Neuronal stem cell (in vitro differentiated cells): ENCODE data around the gene PRLHR.

Experiments used
- DNase-seq: peaks from one replicate; pipeline ENCODE4 v3.0.0-alpha.2; 2013; ENCODE audit warnings: low spot score
- H2AFZ ChIP-seq: one replicate; pipeline ENCODE4 v1.6.1; 2013; ENCODE audit warnings: mild to moderate bottlenecking, low read length, inconsistent platforms
- H2AK5ac ChIP-seq: 2 replicates; pipeline ENCODE4 v1.6.1; 2013; ENCODE audit warnings: low read depth, mild to moderate bottlenecking, inconsistent platforms, low read length, moderate library complexity, mixed read lengths
- H2BK120ac ChIP-seq: 2 replicates; pipeline ENCODE4 v1.6.1; 2013; ENCODE audit warnings: low read depth, mild to moderate bottlenecking, inconsistent platforms, low read length, moderate library complexity, mixed read lengths
- H2BK12ac ChIP-seq: one replicate; pipeline ENCODE4 v1.6.1; 2013; ENCODE audit warnings: low read length, inconsistent platforms
- H2BK15ac ChIP-seq: 2 replicates; pipeline ENCODE4 v1.6.1; 2013; ENCODE audit warnings: mild to moderate bottlenecking, low read length, inconsistent platforms, mixed read lengths
- H2BK5ac ChIP-seq: one replicate; pipeline ENCODE4 v1.6.1; 2013; ENCODE audit warnings: inconsistent platforms, mild to moderate bottlenecking, low read length, moderate library complexity
- H3K14ac ChIP-seq: one replicate; pipeline ENCODE4 v1.6.1; 2013; ENCODE audit warnings: low read length, inconsistent platforms
- H3K18ac ChIP-seq: 2 replicates; pipeline ENCODE4 v1.6.1; 2013; ENCODE audit warnings: low read length, inconsistent platforms
- H3K23ac ChIP-seq: 2 replicates; pipeline ENCODE4 v1.6.1; 2013; ENCODE audit warnings: low read depth, mild to moderate bottlenecking, mixed read lengths, low read length, inconsistent platforms; ENCODE audit not compliant: poor library complexity
- H3K27ac ChIP-seq: replicated peaks from 3 replicates; pipeline ENCODE4 v1.5.1; 2013; ENCODE audit warnings: low read length, inconsistent platforms
- H3K27me3 ChIP-seq, 3 experiments: 2 replicates each; pipeline ENCODE4 v1.6.1; 2013; ENCODE audit warnings: low read length in 3 of 3, mild to moderate bottlenecking in 2 of 3, inconsistent platforms in 1 of 3, low read depth in 1 of 3, mixed read lengths in 1 of 3, moderate library complexity in 1 of 3; ENCODE audit not compliant: control insufficient read depth in 3 of 3, insufficient read depth in 3 of 3
- H3K36me3 ChIP-seq, 2 donors: replicated peaks in 1 of 2; 2 replicates each; pipeline ENCODE4 v1.6.1; 2013; ENCODE audit warnings: low read length in 2 of 2; ENCODE audit not compliant: control insufficient read depth in 2 of 2, insufficient read depth in 2 of 2
- H3K4ac ChIP-seq: 2 replicates; pipeline ENCODE4 v1.6.1; 2013; ENCODE audit warnings: inconsistent platforms, mild to moderate bottlenecking, low read length, moderate library complexity
- H3K4me1 ChIP-seq, 2 donors: 1 replicate in 1 of 2; 2 replicates in 1 of 2; pipeline ENCODE4 v1.6.1; 2013; ENCODE audit warnings: low read length in 2 of 2, low read depth in 1 of 2; ENCODE audit not compliant: control insufficient read depth in 2 of 2, insufficient read depth in 1 of 2
- H3K4me2 ChIP-seq: one replicate; pipeline ENCODE4 v1.6.1; 2013; ENCODE audit warnings: mild to moderate bottlenecking, low read length, inconsistent platforms; ENCODE audit not compliant: insufficient read depth, poor library complexity, severe bottlenecking
- H3K4me3 ChIP-seq, 2 donors: 2 replicates each; pipeline ENCODE4 v1.5.1; 2013; ENCODE audit warnings: low read length in 2 of 2, mild to moderate bottlenecking in 2 of 2, inconsistent platforms in 1 of 2, moderate library complexity in 1 of 2
- H3K79me1 ChIP-seq: one replicate; pipeline ENCODE4 v1.6.1; 2013; ENCODE audit warnings: low read depth, mild to moderate bottlenecking, inconsistent platforms, low read length, moderate library complexity
- H3K9ac ChIP-seq: one replicate; pipeline ENCODE4 v1.6.1; 2013; ENCODE audit warnings: mild to moderate bottlenecking, low read depth, low read length, inconsistent platforms; ENCODE audit not compliant: poor library complexity
- H3K9me3 ChIP-seq, 2 donors: replicated peaks in 1 of 2; 2 replicates each; pipeline versions ENCODE3 to v1.6.1; 2013; ENCODE audit warnings: low read length in 2 of 2, mild to moderate bottlenecking in 2 of 2, inconsistent platforms in 1 of 2, low read depth in 1 of 2, mixed read lengths in 1 of 2, moderate library complexity in 1 of 2; ENCODE audit not compliant: control insufficient read depth in 2 of 2, insufficient read depth in 1 of 2
- H4K8ac ChIP-seq: one replicate; pipeline ENCODE4 v1.6.1; 2013; ENCODE audit warnings: low read depth, mild to moderate bottlenecking, inconsistent platforms, low read length, moderate library complexity
- H4K91ac ChIP-seq: one replicate; pipeline ENCODE4 v1.6.1; 2013; ENCODE audit warnings: low read length, low read depth, mild to moderate bottlenecking, inconsistent platforms; ENCODE audit not compliant: poor library complexity
- WGBS, 2 donors: extraction: QIAGEN DNeasy Blood & Tissue Kit; methylation state at CpG; one replicate each; pipeline ENCODE4 v1.1.7; 2013; ENCODE audit warnings: missing lambda C conversion rate in 2 of 2, mixed read lengths in 1 of 2; ENCODE audit not compliant: insufficient read length in 2 of 2, insufficient replicate concordance in 1 of 2; ENCODE audit errors: extremely low coverage in 2 of 2; 5-methylcytosine and 5-hydroxymethylcytosine counted together

The PRLHR gene

DNA sequence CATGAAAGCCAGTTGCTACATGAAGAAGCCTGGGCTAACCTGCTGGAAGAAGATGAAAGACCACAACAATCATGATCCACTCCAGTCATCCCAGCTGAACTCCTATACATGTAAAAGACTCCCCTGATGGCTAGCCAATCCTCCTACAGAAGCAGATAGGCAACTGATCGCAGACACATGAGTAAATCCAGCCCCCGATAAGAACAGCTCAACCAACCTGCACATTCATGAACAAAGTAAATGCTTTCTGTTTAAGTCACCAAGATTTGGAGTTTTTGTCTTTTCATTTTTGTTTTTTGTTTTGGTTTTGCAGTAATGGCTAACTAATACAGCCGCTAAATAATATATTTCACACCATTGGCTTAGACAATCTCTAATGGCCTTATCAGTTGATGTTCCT lies 53.7 kb downstream of the PRLHR start:
- no peak for DNase-seq
- H3K27ac ChIP-seq: no peak overlapping the region
- no peaks in the 10 kb centered on the region for H3K9me3 ChIP-seq
- H3K14ac ChIP-seq: no peak overlapping the region
- no peak overlapping the region for H2BK15ac ChIP-seq
- H3K36me3 ChIP-seq: no peaks in the 10 kb centered on the region
- H3K79me1 ChIP-seq: no peaks in the 10 kb centered on the region
- H3K27me3 ChIP-seq: peaks cover 0 to 4% (median 0%) of the 10 kb centered on the region in 3 experiments
- H2AK5ac ChIP-seq: no peak overlapping the region
- H2BK12ac ChIP-seq: no peak overlapping the region
- no peak overlapping the region for H3K4me2 ChIP-seq
- H2BK5ac ChIP-seq: no peak overlapping the region
- no peak overlapping the region for H3K18ac ChIP-seq
- no peak overlapping the region for H3K23ac ChIP-seq
- no peak overlapping the region for H2AFZ ChIP-seq
- H3K9ac ChIP-seq: no peak overlapping the region
- no peaks in the 10 kb centered on the region for H3K4me1 ChIP-seq
- no peak overlapping the region for H3K4ac ChIP-seq
- H3K4me3 ChIP-seq: no peak overlapping the region
- no peak overlapping the region for H4K91ac ChIP-seq
- no CpG with 5 or more reads among the region's 3 CpGs for WGBS, 2 donors
- H4K8ac ChIP-seq: no peak overlapping the region
- H2BK120ac ChIP-seq: no peak overlapping the region
